Sigmoid colon (tissue), 4 donors: ENCODE measurements around the gene CMTR1.
"Not testable (repeated sequence)": the region's sequence is repeated elsewhere in the genome, so short reads cannot be mapped to it uniquely, and the experiment has no call there.

ENCODE experiments used
- CTCF ChIP-seq, 4 experiments: fragments of 450-650 bp in 3 of 4; fragments of 200-600 bp in 1 of 4; IDR thresholded peaks; one replicate each; pipeline ENCODE4 v1.5.1; 2016 to 2019; ENCODE audit warnings: antibody characterized with exemption in 4 of 4, mild to moderate bottlenecking in 3 of 4, moderate library complexity in 2 of 4
- EP300 ChIP-seq, 4 donors: sonication (generic); formaldehyde crosslinking; IDR thresholded peaks; one replicate each; pipeline ENCODE4 v1.6.1; 2017; ENCODE audit warnings: antibody characterized with exemption in 4 of 4
- POLR2A ChIP-seq, 2 donors: fragments of 450-650 bp; IDR thresholded peaks; one replicate each; pipeline ENCODE4 v1.6.1; 2016; ENCODE audit warnings: antibody characterized with exemption in 2 of 2, mild to moderate bottlenecking in 2 of 2, moderate library complexity in 2 of 2
- POLR2AphosphoS5 ChIP-seq, 4 donors: sonication (generic); formaldehyde crosslinking; IDR thresholded peaks; one replicate each; pipeline ENCODE4 v1.6.1; 2017; ENCODE audit warnings: antibody characterized with exemption in 4 of 4

GRCh38 chr6:37401658-37402057 lies 31.4 kb upstream of the CMTR1 start:
- not testable (repeated sequence) for TF ChIP-seq POLR2A, POLR2AphosphoS5, CTCF, EP300 (IDR thresholded peaks at IDR 0.05)
